ENCODE results near the gene IRF2BP2.

Gene IRF2BP2

DNA sequence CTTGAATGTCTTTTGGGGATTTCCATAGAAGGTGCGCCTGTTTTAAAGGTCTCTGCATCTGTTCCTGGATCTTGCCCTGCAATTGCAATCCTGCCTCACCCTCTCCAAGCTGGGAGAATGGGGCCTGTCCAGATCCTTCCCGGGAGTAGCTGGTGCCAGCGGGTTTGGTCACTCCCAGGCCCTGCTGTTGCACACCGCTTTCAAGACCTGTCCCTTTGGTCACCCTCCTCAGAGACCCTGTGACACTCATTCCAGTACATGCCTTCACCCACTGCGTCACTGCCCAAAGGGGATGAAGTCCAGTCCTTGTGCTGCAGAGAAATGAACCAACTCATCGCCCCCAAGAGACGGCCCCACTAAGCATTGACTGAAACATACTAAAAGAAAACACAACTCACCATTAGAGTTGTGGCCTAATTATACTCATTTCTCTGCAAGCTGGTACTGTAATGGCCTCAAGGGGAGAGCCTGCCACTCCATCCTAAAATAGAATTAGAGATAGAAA lies 1.9 kb upstream of the IRF2BP2 start:
- Histone ChIP-seq H3K4me1 (ENCODE audit: low read length) (peaks cover 35% of the 10 kb centered on the region), H3K9me3 (replicated peaks; ENCODE audit: insufficient read depth, low read length) (no peaks in the 10 kb centered on the region), H3K79me2 (ENCODE audit: low read length) (peaks cover 23% of the 10 kb centered on the region), H3K4me2 (ENCODE audit: low read depth, low read length) (peak overlapping the region; percentile 88), H2AFZ (ENCODE audit: low read length) (peak overlapping the region; percentile 1; the same call in 1 of the 2 replicates), H3K36me3 (replicated peaks; ENCODE audit: insufficient read depth, low read length) (peaks cover 4% of the 10 kb centered on the region; the same call in 1 of the 2 replicates), H3F3A (ENCODE audit: insufficient read depth, low read length) (peaks cover 49% of the 10 kb centered on the region), H3K9me2 (replicated peaks; ENCODE audit: insufficient read depth, low read length) (no peaks in the 10 kb centered on the region), H3K9ac (ENCODE audit: low read length) (peak overlapping the region; percentile 99), H3K4me3 (ENCODE audit: low read length) (peak overlapping the region; percentile 78), H3K27ac (ENCODE audit: low read length) (peak overlapping the region; percentile 98), H3K27me3 (replicated peaks; ENCODE audit: insufficient read depth, low read length) (no peaks in the 10 kb centered on the region), H4K20me1 (ENCODE audit: insufficient read depth, low read length) (no peaks in the 10 kb centered on the region)
- DNase-seq = no peak
- TF ChIP-seq, protein P1, sequence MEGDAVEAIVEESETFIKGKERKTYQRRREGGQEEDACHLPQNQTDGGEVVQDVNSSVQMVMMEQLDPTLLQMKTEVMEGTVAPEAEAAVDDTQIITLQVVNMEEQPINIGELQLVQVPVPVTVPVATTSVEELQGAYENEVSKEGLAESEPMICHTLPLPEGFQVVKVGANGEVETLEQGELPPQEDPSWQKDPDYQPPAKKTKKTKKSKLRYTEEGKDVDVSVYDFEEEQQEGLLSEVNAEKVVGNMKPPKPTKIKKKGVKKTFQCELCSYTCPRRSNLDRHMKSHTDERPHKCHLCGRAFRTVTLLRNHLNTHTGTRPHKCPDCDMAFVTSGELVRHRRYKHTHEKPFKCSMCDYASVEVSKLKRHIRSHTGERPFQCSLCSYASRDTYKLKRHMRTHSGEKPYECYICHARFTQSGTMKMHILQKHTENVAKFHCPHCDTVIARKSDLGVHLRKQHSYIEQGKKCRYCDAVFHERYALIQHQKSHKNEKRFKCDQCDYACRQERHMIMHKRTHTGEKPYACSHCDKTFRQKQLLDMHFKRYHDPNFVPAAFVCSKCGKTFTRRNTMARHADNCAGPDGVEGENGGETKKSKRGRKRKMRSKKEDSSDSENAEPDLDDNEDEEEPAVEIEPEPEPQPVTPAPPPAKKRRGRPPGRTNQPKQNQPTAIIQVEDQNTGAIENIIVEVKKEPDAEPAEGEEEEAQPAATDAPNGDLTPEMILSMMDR (IDR thresholded peaks at IDR 0.05; ENCODE audit: low read length) = no peak
- TF ChIP-seq EZH2 (optimal IDR thresholded peaks at IDR 0.05; ENCODE audit: low read depth, low read length) (no peak), EZH2phosphoT487 (IDR thresholded peaks at IDR 0.05; ENCODE audit: low read length) (no peak)

DNA sequence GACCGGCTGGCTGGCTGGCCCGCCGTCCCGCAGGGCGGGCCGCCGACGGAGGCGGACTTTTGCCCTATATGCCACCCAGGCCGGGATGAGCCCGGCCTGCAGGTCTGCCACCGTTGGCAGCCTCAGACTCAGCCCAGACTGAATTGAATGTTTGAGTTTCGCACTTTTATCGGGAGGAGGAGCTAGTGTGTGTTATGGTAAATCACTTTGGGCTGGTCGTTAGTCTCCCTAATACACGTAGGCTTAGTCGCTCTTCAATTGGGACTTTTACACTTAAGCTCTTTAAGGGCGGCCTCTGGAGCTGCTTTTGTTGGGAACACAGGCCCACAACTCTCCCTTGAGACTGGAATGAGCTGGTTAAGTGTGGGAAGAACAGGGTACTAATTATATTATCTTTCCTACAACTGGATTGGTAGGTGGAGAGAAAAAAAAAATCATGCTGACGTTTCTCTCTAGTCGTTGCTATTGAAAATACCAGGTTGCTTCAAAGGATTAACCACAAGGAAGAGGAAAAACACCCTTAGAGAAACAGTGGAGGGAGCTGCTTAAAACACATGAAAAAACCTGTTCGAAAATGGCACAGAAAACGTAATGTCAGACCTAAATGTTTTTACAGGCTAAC lies 1.4 kb upstream of the IRF2BP2 start:
- peak overlapping the region; percentile 98 for H3K27ac ChIP-seq (ENCODE audit: low read length)
- H3K4me1 ChIP-seq (ENCODE audit: low read length) = peaks cover 35% of the 10 kb centered on the region
- no peaks in the 10 kb centered on the region for H3K27me3 ChIP-seq (replicated peaks; ENCODE audit: insufficient read depth, low read length)
- H3K9ac ChIP-seq (ENCODE audit: low read length) = peak overlapping the region; percentile 99
- peaks cover 55% of the 10 kb centered on the region for H3F3A ChIP-seq (ENCODE audit: insufficient read depth, low read length)
- peak overlapping the region; percentile 88 for H3K4me2 ChIP-seq (ENCODE audit: low read depth, low read length)
- DNase-seq = peak; percentile 94
- H3K9me2 ChIP-seq (replicated peaks; ENCODE audit: insufficient read depth, low read length) = no peaks in the 10 kb centered on the region
- H3K4me3 ChIP-seq (ENCODE audit: low read length) = peak overlapping the region; percentile 78
- H3K9me3 ChIP-seq (replicated peaks; ENCODE audit: insufficient read depth, low read length) = no peaks in the 10 kb centered on the region
- no peak for TF ChIP-seq EZH2 (optimal IDR thresholded peaks at IDR 0.05; ENCODE audit: low read depth, low read length)
- TF ChIP-seq, protein P1 (IDR thresholded peaks at IDR 0.05; ENCODE audit: low read length) = peak; percentile 14
- no peak for TF ChIP-seq EZH2phosphoT487 (IDR thresholded peaks at IDR 0.05; ENCODE audit: low read length)
- 0 out of 2 replicates have a peak overlapping the region, but pooled peaks have one; percentile 9 for H2AFZ ChIP-seq (ENCODE audit: low read length)
- H3K79me2 ChIP-seq (ENCODE audit: low read length) = peaks cover 29% of the 10 kb centered on the region
- H3K36me3 ChIP-seq (replicated peaks; ENCODE audit: insufficient read depth, low read length) = peaks cover 8% of the 10 kb centered on the region
- 0 out of 2 replicates have a peak, but pooled peaks cover 4% of the 10 kb centered on the region for H4K20me1 ChIP-seq (ENCODE audit: insufficient read depth, low read length)

DNA sequence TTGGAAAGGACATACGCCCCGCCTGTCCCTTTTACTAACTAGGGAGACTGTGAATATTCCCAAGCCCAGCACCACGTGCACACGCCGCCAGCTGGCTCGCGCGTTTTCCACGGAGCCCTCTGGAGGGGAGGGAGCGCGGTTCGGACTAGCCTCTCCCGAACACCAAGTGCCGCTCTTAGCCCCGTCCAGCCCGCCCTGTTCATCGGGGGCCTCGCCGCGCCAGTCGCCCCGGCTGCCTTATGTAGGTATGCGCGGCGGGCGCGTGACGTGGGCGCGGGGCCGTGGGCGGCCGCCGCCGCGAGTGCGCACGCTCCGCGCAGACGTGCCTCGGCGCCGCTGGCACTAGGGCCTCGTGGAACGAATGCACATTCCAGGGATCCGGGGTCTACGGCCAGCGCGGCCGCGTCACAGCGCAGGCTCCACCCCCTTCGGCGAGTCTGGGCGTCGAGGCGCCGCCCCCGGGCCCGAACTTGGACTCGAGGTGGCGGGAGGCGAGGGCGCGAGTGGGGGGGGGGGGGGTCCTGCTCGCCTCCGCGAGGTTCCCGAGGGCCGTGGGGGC lies 767 bp upstream of the IRF2BP2 start:
- no peaks in the 10 kb centered on the region for H3K9me3 ChIP-seq (replicated peaks; ENCODE audit: insufficient read depth, low read length)
- H3K9ac ChIP-seq (ENCODE audit: low read length) = peak overlapping the region; percentile 99
- TF ChIP-seq EZH2 (optimal IDR thresholded peaks at IDR 0.05; ENCODE audit: low read depth, low read length) (no peak), EZH2phosphoT487 (IDR thresholded peaks at IDR 0.05; ENCODE audit: low read length) (no peak)
- TF ChIP-seq, protein P1 (IDR thresholded peaks at IDR 0.05; ENCODE audit: low read length) = no peak
- peak; percentile 95 for DNase-seq
- no peaks in the 10 kb centered on the region for H3K9me2 ChIP-seq (replicated peaks; ENCODE audit: insufficient read depth, low read length)
- peak overlapping the region; percentile 78 for H3K4me3 ChIP-seq (ENCODE audit: low read length)
- peak overlapping the region; percentile 88 for H3K4me2 ChIP-seq (ENCODE audit: low read depth, low read length)
- peaks cover 61% of the 10 kb centered on the region for H3F3A ChIP-seq (ENCODE audit: insufficient read depth, low read length)
- peaks cover 35% of the 10 kb centered on the region for H3K79me2 ChIP-seq (ENCODE audit: low read length)
- peak overlapping the region; percentile 98 for H3K27ac ChIP-seq (ENCODE audit: low read length)
- H3K4me1 ChIP-seq (ENCODE audit: low read length) = peaks cover 35% of the 10 kb centered on the region
- H3K36me3 ChIP-seq (replicated peaks; ENCODE audit: insufficient read depth, low read length) = peaks cover 9% of the 10 kb centered on the region
- peaks cover 6% of the 10 kb centered on the region; the same call in 1 of the 2 replicates for H4K20me1 ChIP-seq (ENCODE audit: insufficient read depth, low read length)
- H3K27me3 ChIP-seq (replicated peaks; ENCODE audit: insufficient read depth, low read length) = no peaks in the 10 kb centered on the region
- peak overlapping the region; percentile 52 for H2AFZ ChIP-seq (ENCODE audit: low read length)
